ENCODE results near the gene GPRC5D.

DNA sequence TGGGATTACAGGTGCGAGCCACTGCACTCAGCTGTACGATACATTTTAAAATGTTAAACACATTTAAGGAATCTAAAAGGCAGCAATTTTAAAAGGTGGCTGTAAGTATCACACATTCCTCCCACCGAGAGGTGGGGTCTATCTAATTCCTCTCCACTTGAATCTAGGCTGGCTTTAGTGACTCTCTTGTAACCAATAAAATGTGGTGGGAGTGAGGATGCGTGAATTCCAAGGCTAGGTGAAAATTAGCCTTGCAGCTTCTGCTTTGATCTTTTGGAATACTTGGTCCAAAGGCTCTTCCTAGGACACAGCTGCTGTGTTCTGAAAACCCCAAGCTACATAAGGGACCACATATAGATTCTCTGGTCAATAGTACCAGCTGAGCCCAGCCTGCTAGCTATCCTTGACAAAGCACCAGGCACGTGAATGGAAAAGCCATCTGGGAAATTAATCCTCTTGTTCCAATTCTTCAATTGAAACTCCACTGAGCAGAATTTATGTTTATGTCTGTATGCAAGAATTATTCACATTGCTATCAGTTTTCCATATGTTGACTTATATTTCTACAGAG, 8.8 kb upstream of the GPRC5D start:
- TF ChIP-seq CTCF (IDR thresholded peaks at IDR 0.05; ENCODE audit: low read depth, low read length) (no peak), POLR2A (IDR thresholded peaks at IDR 0.05; ENCODE audit: extremely low read depth, insufficient read length) (no peak)
- TF ChIP-seq, protein P1, sequence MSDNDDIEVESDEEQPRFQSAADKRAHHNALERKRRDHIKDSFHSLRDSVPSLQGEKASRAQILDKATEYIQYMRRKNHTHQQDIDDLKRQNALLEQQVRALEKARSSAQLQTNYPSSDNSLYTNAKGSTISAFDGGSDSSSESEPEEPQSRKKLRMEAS (IDR thresholded peaks at IDR 0.05; ENCODE audit: low read depth, low read length), result no peak

Measured in NB4 (cell line).